Measurements from ENCODE around the gene HIPK2.
A peak's percentile ranks its signal among the peaks of the same experiment; 100 is the strongest.

Gene HIPK2

DNA sequence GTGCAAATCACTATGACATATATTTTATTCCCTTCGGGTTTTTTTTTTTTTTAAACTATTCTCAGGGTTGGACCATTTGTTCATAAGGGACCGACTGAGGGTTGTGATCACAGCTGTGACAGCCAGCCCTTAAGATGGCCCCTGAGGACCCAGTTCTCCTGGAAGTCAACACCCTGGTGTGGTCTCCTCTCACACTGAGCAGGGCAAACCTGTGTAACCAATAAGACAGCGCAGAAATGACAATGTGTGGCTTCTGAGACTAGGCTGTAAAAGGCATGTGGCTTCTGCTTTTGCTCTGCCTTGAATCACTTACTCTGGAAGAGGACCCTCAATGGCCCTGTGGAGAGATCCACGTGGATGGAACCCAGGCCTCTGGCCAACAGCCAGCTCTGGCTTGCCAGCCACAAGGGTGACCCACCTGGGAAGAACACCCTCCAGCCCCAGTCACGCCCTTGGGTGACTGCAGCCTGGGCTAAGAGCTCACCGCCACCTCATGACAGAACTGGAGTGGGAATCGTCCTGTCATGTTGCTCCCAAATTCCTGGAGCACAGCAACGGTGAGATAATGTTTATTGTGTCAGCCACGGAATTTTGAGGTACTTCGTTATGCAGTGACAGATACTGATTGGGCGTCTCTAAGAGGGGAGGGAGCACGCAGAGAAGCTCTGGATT, 127.2 kb downstream of the HIPK2 start:
- DNase-seq (ENCODE audit: low read depth in 2 of 2), result no peak

DNA sequence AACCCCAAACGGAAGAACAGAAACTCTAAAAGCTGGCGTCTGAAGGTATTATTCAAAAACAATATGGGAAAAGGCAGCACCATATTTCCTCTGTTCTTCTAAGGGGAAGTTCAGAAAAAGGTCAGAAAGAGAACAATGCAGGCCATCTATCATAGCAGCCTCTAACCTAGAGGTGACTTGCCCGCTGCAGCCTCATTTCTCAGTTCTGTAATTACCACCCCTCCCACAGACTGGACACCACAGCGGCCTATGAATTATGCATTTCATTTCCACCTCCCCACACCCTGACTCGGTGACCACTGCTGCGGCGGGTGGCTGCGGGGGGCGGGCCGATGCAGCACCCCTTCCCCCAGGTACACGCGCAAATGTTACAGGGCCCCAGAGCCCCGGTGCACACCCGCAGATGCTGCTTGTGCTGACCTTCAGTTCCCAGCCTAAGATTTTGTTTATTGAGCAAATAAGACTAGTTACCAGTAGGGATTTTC, 128.8 kb downstream of the HIPK2 start:
- no peak for DNase-seq (ENCODE audit: low read depth in 2 of 2)

DNA sequence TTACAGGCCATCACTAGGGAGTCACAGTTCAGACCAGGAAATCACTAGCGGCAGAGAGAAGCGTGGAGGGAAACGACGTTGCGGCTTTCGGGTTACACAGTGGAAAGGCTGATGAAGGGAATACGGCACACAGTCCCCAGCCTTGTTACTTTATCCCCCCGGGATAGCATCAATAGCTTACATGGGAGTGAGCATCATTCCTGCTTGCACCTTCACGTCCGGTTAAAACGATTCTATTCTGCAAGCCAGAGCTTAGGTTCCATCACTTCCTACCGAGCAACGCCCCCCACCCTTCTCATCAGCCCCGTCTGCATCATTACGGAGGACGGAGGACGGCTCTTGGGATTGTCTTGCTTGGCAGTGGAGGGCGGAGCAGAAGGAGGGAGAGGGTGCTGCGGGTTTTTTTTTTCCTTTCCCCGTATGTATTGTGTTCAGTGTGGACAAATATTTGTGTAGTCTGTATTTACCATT, 129.4 kb downstream of the HIPK2 start:
- no peak for DNase-seq (ENCODE audit: low read depth in 2 of 2)

DNA sequence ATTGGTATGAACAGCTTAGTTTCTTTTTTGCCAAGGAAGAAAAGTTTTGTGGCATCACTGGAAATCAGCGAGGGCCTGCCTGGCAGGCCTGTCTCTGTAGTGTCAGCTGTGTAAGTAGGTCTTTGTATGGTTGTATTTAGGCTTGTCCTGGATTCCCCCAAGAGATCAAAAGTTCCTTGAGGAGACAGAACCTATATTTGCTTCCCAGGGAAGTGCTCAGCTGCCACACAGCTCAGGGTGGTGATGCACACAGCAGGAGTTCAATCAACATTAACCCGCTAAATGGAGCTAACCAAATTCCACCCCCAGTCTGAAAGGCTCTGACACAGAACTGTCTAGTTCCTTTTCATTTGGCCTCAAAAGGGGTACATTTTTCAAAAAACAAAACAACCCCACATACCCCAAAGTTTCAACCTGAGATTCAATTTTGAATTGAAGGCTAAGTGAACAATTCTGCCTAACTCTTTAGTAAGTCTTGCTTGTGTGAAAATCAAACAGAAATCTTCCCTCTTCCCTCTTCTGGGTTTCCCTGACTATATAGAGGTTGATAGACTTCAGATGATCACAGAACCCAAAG, 129.9 kb downstream of the HIPK2 start:
- DNase-seq (ENCODE audit: low read depth in 2 of 2), result no peak

DNA sequence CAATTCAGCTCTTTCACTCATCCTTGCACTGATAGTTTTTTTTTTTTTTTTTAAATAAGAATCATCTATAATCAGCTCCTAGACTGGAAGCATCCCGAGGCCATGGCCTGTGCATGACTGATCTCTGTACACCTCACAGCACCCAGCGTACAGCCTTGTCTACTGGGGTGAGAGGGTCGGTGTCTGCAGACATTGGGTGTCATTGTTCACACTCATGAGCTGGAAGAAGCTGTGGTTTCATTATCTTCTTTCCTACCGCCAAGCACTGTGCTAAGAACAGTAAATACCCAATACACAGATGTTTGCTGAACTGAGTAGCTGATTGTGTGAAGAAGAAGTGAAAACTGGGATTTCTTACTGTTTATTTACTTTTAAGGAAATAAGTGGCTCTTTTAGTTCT, 130.7 kb downstream of the HIPK2 start:
- DNase-seq (ENCODE audit: low read depth in 2 of 2), result no peak

DNA sequence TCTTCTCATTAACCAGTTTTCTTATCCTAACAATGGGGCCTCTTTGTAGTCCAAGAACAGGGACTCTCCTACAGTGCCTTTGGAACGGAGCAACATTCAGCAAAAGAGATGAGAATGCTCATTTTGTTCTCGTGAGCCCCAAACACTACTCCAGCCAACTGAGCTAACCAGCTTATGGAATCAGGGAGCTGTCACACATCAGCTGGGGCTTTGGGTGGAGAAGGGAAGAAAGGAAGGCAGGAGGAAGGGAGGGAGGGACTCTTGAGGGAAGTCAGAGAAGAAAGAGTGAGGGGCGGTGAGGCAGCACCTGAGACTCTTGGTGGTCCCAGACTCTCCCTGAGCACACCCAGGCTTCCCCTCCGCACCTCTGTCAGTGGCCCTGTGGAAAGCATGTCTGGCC, 131.2 kb downstream of the HIPK2 start:
- no peak for DNase-seq (ENCODE audit: low read depth in 2 of 2)

DNA sequence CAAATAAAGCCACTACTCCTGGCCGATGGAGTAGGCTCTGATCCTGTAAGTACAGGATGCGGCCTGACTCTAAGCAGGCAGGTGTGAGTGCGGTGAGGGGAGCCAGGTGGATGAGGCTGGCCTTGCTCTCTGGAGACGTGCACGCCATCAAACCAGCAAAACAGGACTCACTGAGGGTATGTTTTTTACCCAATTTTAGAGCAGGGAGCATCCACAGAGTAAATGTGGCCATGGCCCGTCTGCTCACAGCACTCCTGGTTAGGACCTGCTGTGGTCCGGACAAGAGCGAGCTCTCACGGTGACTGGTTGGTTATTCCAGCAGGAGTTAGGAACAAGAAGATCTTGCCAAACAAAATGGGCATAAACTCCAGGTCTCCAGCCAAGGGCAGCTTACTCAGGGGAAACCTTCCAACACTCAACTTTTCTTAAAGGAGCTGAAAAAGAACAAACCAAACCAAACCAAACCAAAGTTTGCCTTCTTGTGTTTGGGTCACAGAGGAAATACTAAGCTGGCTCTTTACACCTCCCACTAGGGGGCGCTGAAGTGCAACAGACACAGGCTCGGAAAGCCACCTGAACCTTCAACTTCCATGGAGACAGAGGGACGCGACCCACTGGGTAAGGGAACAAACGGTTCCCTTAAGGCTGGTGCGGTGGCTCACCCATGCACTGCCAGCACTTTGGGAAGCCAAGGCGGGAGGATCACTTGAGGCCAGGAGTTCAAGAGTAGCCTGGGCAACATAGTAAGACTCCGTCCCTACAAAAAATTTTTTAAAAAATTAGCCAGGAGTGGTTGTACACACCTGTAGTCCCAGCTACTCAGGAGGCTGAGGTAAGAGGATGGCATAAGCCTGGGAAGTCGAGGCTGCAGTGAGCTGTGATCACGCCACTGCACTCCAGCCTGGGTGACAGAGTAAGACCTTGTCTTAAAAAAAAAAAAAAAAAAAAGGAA, 131.9 kb downstream of the HIPK2 start:
- peak; percentile 45 to 56 for DNase-seq (ENCODE audit: low read depth in 2 of 2)

DNA sequence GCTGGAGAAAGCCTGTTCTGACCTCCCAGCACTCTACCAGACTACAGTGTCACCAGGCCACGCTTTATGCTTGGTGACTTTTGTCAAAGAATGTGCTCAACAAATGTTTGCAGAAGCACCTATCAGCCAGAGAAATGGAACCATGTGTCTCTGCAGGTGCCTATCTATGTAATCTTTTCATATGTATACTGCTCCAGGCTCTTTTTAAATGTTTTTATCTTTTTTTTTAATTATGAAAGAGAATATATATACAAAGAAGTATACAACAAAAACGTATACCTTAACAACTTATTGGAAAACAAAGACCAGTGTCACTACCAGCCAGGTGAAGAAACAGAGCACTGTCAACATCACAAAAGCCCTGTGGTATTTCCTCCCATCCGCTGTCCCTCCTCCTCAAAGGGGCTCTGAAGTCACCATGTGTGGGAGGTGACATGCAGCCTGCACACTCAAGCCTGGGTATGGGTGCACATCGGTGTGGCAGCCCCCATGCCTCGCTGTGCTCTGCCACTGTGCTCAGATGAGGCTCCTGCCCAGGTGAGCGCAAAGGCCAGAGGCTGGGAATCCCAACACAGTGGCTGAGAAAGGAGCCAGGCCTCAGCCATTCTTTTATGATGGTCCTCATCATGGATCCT, 133.7 kb downstream of the HIPK2 start:
- no peak for DNase-seq (ENCODE audit: low read depth in 2 of 2)

DNA sequence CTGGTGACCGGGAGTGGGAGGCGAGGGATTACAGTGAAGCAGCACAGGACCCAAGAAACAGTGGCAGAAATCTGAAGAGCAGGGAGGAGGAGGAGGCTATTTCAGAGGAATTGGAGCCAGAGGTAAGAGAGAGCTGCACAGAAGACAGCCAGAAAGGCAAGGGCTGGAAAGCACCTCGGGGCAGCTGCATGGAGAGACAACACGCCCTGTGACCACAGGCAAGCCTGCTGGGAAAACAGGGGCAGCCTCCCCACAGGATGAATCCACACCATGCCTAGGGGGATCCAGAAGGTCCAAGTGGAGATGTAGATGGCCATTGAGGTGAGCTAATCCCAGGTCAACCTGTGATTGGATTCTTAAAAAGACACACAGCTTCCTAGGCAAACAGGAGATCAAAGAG, 135.5 kb downstream of the HIPK2 start:
- DNase-seq (ENCODE audit: low read depth in 2 of 2), result no peak

DNA sequence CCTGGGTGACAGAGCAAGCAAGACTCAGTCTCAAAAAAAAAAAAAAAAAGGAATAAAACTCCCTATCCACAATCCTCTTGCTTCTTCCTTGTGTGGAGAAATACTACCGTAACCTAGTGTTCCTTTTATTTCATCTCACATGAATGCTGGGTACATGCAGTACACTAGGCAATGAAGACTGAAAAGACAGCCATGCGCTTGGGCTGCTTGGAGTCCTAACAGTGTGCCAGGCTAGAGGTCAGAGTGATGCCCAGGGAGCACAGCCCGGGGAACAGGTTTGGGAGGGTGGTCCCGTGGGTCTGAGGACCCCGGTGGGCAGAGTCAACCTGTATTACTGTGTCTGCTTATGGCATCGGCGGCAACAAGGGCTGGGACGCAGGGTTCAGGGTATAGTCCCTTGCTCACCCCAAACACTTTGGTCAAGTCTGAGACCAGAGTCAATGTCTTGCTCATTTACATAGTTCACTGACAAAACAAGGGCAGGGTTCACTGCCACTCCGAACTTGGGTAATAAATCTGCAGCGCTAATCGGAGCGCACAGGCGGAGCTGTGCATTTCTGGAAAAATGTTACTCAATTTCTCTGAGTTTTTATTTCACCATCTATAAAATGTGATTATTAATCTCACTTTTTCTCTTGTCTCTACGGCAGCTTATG, 136.3 kb downstream of the HIPK2 start:
- no peak for DNase-seq (ENCODE audit: low read depth in 2 of 2)

DNA sequence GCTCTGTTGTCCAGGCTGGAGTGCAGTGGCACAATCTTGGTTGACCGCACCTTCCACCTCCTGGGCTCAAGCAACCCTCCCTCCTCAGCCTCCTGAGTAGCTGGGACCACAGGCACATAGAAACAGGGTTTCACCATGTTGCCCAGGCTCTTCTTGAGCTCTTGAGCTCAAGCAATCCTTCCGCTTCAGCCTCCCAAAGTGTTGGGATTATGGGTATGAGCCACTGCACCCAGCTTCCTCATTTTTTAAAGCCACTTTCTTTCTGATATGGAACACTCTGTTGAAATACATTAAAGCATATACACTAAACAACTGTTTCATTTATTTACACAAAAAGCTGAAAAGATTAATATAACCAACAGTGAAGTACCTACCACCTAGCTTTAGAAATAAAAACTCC, 137.1 kb downstream of the HIPK2 start:
- DNase-seq (ENCODE audit: low read depth in 2 of 2), result no peak

DNA sequence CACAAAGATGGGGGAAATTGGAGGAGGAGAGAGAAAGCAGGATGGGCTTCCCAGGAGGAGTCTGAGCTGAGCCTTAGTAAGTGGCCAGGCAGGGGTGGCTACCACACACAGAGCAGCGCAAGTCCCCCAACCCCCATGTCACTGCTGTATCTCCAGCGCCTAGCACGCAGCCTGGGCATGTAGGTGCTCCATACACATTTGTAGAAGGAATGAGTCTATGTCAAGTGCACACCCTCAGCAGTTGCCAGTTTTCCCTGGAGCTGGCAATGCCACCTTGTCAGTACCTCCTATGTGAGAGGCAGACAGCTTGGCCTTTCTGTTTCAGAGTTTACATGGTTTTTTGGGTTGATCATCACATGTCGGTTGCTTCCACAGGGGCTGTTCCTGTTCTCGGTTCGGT, 138.2 kb downstream of the HIPK2 start:
- no peak for DNase-seq (ENCODE audit: low read depth in 2 of 2)

DNA sequence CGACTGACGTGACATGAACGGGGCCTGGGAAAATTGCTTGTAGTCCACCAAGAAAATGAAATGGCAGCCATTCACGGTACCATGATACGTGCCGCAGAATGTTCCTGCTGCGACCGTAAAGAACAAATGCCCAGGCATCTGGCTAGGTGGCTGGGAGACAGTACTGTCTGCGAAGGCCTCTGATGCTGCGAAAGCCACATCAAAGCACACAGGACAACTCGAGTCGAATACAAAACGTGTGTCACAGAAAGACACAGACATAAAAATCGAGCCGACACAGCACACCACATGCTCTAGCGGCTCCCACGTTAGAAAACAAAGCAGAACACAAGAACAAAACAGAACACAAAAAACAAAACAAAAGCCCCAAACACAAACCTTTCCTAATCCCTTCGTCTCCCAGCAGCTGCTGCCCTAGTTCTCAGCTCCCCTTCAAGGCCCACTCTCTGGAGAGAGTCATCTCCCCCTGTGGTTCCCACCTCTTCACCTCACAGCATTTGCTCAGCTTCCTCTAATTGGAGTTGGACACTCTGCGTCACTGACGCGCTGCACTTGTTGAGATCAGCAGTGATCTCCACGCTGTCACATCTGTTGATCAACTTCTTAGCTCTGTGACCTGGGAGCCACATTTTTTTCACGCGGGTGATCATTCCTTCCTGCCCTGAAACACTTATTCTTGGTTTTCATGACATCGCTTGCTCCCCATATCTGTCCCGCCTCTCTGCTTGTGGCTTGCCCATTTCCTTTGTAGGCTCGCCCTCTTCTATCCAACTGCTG, 142.1 kb downstream of the HIPK2 start:
- peak; percentile 43 to 56 for DNase-seq (ENCODE audit: low read depth in 2 of 2)

DNA sequence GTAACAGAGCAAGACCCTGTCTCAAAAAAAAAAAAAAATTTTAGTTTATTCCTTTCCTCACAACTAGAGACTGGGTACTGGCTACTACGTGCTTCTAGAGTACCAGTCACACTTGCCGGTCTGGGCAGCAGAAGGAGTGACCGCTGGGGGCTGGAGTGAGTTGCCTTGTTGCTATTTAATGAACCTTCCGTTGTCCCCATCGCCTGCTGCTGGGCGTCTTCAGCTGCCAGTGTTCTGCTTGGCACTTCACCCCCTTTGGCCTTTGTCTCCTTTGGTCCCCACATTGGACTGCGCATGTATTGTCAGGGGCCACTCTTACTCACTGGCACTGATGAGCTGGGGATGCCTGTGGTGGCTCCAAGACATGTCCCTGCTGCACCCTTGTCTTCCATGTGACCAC, 143.7 kb downstream of the HIPK2 start:
- no peak for DNase-seq (ENCODE audit: low read depth in 2 of 2)

DNA sequence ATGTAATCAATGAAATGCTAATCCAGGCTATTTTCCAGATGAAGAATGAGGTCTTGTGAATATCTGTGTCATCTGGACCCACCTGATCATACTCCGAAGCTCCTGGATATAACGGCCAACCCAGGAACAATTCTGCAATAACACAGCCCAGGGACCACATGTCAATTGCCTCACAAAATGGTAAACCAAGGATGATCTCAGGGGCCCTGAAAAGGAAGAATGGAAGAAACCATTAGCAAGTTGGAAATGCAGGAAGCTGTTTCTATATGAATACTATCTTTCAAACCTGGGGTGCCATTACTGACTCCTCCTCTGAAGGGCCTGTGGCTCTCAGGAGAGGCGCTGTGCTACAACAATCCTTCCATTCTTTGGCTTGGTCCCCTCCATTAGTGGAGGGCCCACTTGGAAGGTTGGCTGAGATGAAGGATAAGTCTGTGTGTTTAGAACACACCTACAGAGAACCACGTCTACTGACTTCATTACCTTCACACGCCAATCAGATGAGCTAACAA, 146.2 kb downstream of the HIPK2 start:
- DNase-seq (ENCODE audit: low read depth in 2 of 2), result no peak

DNA sequence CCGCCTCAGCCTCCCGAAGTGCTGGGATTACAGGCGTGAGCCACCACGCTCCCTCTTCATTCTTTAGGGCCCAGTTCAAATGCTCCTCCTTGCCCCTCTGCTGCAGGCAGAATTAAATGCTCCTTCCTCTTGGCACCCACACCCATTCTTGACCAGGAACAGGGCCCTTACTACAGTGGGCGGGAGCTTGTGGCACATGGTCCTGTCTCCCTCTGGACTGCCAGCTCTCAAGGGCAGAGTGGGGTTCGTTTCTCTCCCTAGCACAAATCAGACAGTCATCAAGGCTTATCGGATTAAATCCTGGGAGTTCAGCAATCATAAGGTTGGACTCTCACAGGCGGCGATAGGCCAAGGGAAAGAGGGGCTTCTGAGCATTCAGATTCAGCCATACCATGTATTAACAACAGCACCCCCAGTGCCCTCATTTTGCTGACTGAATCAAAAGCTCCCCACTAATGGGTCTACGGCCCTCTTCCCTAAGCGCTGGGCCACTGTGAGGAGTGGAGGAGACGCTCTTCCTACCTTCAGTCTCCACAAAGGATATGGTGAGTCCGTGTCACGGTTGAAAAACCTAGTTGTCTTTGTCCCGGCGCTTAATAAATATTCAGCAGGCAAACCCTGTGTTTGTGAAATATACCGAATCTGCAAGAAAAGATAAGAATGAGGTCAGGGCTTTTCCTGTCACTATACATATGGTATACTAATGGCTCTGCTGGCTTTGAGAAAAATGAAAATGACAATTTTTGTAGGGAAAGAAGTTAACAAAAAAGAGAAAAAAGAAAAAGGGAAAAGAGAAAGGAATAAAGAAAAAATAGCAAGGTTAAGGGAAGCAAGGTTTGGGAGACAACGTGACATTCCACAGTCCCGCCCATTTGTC, 146.9 kb downstream of the HIPK2 start:
- no peak for DNase-seq (ENCODE audit: low read depth in 2 of 2)

DNA sequence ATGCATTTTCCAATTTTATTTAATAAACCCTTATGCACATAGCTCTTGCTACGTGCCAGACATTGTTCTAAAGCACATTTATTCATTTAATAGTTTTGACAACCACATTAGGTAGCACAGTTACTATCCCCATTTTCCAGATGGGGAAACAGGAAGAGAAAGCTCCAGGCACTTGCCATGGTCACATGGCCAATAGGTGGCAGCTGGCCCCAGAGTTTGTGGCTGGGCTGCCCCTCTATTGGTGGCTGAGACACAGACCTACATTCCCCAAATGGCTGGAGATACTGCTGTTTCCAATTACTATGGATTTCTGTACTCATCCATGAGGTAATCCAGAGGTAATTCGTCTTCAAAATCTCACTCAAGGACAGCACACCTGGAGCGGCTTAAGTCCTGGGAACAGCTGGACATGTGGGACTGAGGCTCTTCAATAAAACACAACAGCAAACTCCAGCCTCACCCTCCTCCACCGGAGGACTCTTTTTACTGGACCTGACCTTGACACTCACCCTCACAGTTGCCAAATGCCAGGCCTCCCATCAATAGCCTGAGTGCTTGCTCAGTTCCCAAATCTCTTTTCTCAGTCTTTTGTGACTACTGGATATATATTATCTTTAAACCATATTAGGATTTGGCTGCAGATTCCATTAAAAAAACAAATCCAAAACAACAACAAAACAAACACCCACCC, 148.3 kb downstream of the HIPK2 start:
- DNase-seq (ENCODE audit: low read depth in 2 of 2), result no peak

DNA sequence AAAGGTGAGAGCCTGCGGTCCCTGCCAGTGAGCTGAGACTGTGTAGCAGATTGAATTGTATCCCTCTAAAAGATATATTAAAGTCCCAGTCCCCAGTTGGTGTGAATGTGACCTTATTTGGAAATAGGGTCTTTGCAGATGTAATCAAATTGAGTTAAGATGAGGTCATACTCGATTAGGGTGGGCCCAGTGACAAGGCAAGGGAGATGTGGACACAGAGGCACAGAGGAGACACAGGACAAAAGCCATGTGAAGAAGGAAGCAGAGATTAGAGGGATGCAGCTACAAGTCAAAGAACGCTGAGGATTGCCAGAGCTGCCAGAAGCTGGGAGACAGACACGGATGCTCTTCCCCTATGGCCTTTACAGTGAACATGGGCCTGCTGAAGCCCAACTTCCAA, 150.0 kb downstream of the HIPK2 start:
- no peak for DNase-seq (ENCODE audit: low read depth in 2 of 2)

DNA sequence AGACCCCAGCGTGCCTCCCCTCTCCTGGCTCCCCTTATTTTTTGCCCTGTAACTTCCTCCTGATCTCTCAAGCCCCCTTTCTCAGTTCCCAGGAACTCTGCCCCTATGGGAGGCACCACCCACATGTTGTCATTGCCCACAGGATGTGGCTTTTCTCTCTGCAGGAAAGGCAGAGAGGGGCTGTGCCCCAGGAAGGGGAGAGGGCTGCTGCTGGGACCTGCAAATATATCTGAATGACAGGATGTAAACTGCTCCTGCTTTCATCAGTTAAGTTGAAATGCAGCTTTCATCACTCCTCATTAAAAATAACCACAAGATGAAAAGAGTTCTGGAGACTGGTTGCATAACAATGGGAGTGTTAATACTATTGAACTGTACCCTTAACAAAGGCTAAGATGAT, 151.0 kb downstream of the HIPK2 start:
- no peak for DNase-seq (ENCODE audit: low read depth in 2 of 2)

Data from stimulated activated CD8-positive, alpha-beta memory T cell treated with anti-CD3 and anti-CD28 coated beads, Interleukin-15, amount 100 ng/mL, for 4 hours (primary cell).